K562 (cell line): ENCODE results near the gene MEX3A. TPM values are rescaled to one million over a fixed set of nuclear protein-coding genes. Genes with fewer than 3 reads are reported as not detected.

Source experiments
- BCOR ChIP-seq: fragments of 450-650 bp; IDR thresholded peaks from 2 replicates; pipeline ENCODE4 v1.6.1; 2016
- BRD9 ChIP-seq: fragments of 450-650 bp; IDR thresholded peaks from 2 replicates; pipeline ENCODE4 v1.6.1; 2018; ENCODE audit warnings: low read depth; ENCODE audit not compliant: partially characterized antibody
- CREBBP ChIP-seq: IDR thresholded peaks from one replicate; pipeline ENCODE4 v1.6.1; 2012; ENCODE audit warnings: low read depth, mild to moderate bottlenecking, control low read depth, inconsistent platforms, low read length
- HDAC3 ChIP-seq: fragments of 450-650 bp; IDR thresholded peaks from 2 replicates; pipeline ENCODE4 v1.6.1; 2018; ENCODE audit warnings: borderline replicate concordance, mild to moderate bottlenecking, moderate library complexity; ENCODE audit not compliant: partially characterized antibody
- HNRNPH1 ChIP-seq: fragments of 200-400 bp; formaldehyde crosslinking; optimal IDR thresholded peaks from 2 replicates; pipeline ENCODE3; 2017; ENCODE audit warnings: low read depth, mild to moderate bottlenecking, low read length, moderate library complexity
- KHSRP ChIP-seq: fragments of 450-650 bp; IDR thresholded peaks from 2 replicates; pipeline ENCODE4 v1.6.1; 2017
- MEIS2 ChIP-seq: fragments of 450-650 bp; IDR thresholded peaks from 2 replicates; pipeline ENCODE4 v1.6.1; 2014; ENCODE audit warnings: mild to moderate bottlenecking; ENCODE audit not compliant: partially characterized antibody
- NCOA1 ChIP-seq: fragments of 450-650 bp; IDR thresholded peaks from 2 replicates; pipeline ENCODE4 v1.6.1; 2016; ENCODE audit warnings: low read depth
- TAF1 ChIP-seq: IDR thresholded peaks from 2 replicates; pipeline ENCODE4 v1.6.1; 2011; ENCODE audit warnings: mild to moderate bottlenecking, low read length, moderate library complexity; ENCODE audit not compliant: insufficient read depth, control insufficient read depth, severe bottlenecking; ENCODE audit errors: extremely low read depth
- polyA plus RNA-seq, 8 experiments: library from polyadenylated mRNA; depleted of rRNA in 4 of 8; stranded (reverse) in 5 of 8; unstranded in 3 of 8; fragments of >200 nt; fragmentation: Nextera tagmentation in 2 of 8; fragmentation: Illumina TruSeq in 1 of 8; extraction: Ambion mirVana in 2 of 8; extraction: Trizol in 1 of 8; gene quantifications; 2 replicates each; pipeline versions ENCODE4 v1.2.1 to v1.2.3, GENCODE V29; 2011 to 2014; ENCODE audit warnings: inconsistent platforms in 1 of 8, missing spikeins in 1 of 8
- total RNA-seq, 7 experiments: library from RNA; depleted of rRNA in 6 of 7; stranded (reverse); fragments of >200 nt in 6 of 7; fragmentation: Illumina TruSeq in 2 of 7; extraction: Trizol in 2 of 7; gene quantifications; 2 replicates each; pipeline versions ENCODE4 v1.2.1 to v1.2.3, GENCODE V29; 2011 to 2021; ENCODE audit warnings: low replicate concordance in 1 of 7
- TF ChIP-seq, protein P1 (sequence below): sonication (generic); formaldehyde crosslinking; IDR thresholded peaks from 2 replicates; pipeline ENCODE4 v1.8.0; 2022; ENCODE audit warnings: mild to moderate bottlenecking, missing genetic modification reagents
- TF ChIP-seq, protein P2 (sequence below), 2 experiments: IDR thresholded peaks in 1 of 2; conservative IDR thresholded peaks in 1 of 2; 2 replicates each; pipeline ENCODE4 v1.6.1; 2016; ENCODE audit warnings: low read depth in 2 of 2, mild to moderate bottlenecking in 1 of 2, missing compliant biosample characterization in 1 of 2, missing genetic modification characterization in 1 of 2, moderate library complexity in 1 of 2
- TF ChIP-seq, protein P3 (sequence below), 3 experiments: fragments of 200-800 bp in 1 of 3; fragments of 250-450 bp in 1 of 3; fragments of 450-650 bp in 1 of 3; sonication (Bioruptor Pico) in 1 of 3; sonication (Bioruptor generic) in 1 of 3; formaldehyde crosslinking in 1 of 3; IDR thresholded peaks; 2 replicates each; pipeline versions ENCODE4 v1.6.1 to v1.8.0; 2016 to 2022; ENCODE audit warnings: mild to moderate bottlenecking in 2 of 3, missing genetic modification characterization in 2 of 3, missing compliant biosample characterization in 1 of 3, moderate library complexity in 1 of 3
- TF ChIP-seq, protein P4 (sequence below): fragments of 200-800 bp; sonication (Bioruptor generic); IDR thresholded peaks from 2 replicates; pipeline ENCODE4 v1.6.1; 2017; ENCODE audit warnings: missing genetic modification characterization, missing compliant biosample characterization
- TF ChIP-seq, protein P5 (sequence below): fragments of 250-450 bp; sonication (Bioruptor Pico); IDR thresholded peaks from 2 replicates; pipeline ENCODE4 v1.9.0; 2021; ENCODE audit warnings: mild to moderate bottlenecking
- TF ChIP-seq, protein P6 (sequence below): sonication (generic); formaldehyde crosslinking; IDR thresholded peaks from 2 replicates; pipeline ENCODE4 v1.8.0; 2022; ENCODE audit warnings: mild to moderate bottlenecking, low read depth, missing genetic modification reagents

The MEX3A gene
- total and polyA plus RNA-seq, 9 of the 15 experiments (the other 6 are each of a cell fraction or from before 2014, with no cell fraction given) = 0.36 to 13.7 (median 5.2) TPM

DNA sequence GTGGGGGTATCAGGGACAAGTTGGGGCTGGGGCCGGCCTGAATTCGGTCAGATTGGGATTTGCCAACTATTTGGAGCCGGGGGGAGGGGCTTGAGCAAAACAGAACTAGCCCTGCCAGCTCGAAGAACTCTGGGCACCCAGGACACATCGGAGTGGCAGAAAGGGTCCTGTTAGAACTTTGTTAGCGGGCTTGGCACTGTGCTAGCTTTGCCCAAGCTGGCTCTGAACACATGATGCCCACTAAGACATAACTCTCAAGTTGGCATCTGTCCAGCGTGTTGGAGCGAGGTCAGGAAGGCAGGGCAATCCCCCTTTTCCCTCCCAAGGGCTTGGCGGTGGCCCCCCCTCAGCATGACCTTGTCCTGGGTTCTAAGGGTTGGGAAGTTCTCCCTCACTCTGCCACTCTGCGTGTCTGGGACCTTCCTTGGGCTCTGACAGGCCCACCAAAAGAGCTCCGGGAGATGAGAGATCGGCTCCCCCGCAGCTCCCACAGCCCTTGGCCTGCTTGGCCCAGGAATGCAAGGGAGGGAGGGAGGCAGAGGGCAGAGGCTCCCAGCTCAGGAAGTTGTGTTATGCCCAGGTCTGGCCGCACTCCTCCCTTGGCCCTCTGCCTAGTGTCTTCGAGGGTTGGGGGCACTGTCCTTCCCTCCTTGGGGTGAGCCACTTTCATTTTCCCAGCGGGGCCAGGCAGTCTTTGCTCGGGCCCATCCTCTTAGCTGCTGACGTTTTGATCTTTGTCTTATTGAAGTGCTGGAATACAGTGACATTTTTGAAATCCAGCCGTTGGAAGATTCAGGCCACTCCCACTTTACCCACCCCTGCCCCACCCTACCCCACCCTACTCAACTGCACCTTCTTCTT is 33.5 kb upstream of the MEX3A start (continued):
- TF ChIP-seq, protein P1, sequence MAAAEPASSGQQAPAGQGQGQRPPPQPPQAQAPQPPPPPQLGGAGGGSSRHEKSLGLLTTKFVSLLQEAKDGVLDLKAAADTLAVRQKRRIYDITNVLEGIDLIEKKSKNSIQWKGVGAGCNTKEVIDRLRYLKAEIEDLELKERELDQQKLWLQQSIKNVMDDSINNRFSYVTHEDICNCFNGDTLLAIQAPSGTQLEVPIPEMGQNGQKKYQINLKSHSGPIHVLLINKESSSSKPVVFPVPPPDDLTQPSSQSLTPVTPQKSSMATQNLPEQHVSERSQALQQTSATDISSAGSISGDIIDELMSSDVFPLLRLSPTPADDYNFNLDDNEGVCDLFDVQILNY (CRISPR knock-in tag) = no peak
- TF ChIP-seq, protein P2, sequence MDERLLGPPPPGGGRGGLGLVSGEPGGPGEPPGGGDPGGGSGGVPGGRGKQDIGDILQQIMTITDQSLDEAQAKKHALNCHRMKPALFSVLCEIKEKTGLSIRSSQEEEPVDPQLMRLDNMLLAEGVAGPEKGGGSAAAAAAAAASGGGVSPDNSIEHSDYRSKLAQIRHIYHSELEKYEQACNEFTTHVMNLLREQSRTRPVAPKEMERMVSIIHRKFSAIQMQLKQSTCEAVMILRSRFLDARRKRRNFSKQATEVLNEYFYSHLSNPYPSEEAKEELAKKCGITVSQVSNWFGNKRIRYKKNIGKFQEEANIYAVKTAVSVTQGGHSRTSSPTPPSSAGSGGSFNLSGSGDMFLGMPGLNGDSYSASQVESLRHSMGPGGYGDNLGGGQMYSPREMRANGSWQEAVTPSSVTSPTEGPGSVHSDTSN (CRISPR knock-in tag; IDR thresholded peaks at IDR 0.05; ENCODE audit: low read depth) = no peak
- TF ChIP-seq, protein P2 (tag; conservative IDR thresholded peaks at IDR 0.05; ENCODE audit: low read depth) = no peak
- TF ChIP-seq MEIS2 (no peak), BRD9 (no peak), TAF1 (no peak), KHSRP (no peak), HNRNPH1 (no peak), HDAC3 (no peak), BCOR (no peak), NCOA1 (no peak), CREBBP (no peak)
- TF ChIP-seq, protein P3, sequence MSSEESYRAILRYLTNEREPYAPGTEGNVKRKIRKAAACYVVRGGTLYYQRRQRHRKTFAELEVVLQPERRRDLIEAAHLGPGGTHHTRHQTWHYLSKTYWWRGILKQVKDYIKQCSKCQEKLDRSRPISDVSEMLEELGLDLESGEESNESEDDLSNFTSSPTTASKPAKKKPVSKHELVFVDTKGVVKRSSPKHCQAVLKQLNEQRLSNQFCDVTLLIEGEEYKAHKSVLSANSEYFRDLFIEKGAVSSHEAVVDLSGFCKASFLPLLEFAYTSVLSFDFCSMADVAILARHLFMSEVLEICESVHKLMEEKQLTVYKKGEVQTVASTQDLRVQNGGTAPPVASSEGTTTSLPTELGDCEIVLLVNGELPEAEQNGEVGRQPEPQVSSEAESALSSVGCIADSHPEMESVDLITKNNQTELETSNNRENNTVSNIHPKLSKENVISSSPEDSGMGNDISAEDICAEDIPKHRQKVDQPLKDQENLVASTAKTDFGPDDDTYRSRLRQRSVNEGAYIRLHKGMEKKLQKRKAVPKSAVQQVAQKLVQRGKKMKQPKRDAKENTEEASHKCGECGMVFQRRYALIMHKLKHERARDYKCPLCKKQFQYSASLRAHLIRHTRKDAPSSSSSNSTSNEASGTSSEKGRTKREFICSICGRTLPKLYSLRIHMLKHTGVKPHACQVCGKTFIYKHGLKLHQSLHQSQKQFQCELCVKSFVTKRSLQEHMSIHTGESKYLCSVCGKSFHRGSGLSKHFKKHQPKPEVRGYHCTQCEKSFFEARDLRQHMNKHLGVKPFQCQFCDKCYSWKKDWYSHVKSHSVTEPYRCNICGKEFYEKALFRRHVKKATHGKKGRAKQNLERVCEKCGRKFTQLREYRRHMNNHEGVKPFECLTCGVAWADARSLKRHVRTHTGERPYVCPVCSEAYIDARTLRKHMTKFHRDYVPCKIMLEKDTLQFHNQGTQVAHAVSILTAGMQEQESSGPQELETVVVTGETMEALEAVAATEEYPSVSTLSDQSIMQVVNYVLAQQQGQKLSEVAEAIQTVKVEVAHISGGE (CRISPR knock-in tag; IDR thresholded peaks at IDR 0.05) = no peak
- TF ChIP-seq, protein P4, sequence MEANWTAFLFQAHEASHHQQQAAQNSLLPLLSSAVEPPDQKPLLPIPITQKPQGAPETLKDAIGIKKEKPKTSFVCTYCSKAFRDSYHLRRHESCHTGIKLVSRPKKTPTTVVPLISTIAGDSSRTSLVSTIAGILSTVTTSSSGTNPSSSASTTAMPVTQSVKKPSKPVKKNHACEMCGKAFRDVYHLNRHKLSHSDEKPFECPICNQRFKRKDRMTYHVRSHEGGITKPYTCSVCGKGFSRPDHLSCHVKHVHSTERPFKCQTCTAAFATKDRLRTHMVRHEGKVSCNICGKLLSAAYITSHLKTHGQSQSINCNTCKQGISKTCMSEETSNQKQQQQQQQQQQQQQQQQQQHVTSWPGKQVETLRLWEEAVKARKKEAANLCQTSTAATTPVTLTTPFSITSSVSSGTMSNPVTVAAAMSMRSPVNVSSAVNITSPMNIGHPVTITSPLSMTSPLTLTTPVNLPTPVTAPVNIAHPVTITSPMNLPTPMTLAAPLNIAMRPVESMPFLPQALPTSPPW = peak; percentile 37
- TF ChIP-seq, protein P5, sequence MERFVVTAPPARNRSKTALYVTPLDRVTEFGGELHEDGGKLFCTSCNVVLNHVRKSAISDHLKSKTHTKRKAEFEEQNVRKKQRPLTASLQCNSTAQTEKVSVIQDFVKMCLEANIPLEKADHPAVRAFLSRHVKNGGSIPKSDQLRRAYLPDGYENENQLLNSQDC (CRISPR knock-in tag) = no peak
- TF ChIP-seq, protein P6, sequence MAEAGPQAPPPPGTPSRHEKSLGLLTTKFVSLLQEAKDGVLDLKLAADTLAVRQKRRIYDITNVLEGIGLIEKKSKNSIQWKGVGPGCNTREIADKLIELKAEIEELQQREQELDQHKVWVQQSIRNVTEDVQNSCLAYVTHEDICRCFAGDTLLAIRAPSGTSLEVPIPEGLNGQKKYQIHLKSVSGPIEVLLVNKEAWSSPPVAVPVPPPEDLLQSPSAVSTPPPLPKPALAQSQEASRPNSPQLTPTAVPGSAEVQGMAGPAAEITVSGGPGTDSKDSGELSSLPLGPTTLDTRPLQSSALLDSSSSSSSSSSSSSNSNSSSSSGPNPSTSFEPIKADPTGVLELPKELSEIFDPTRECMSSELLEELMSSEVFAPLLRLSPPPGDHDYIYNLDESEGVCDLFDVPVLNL (CRISPR knock-in tag) = peak; percentile 22; the same call in 1 of the 2 replicates
